NB4 (cell line): ENCODE measurements around the gene RAP1GAP2.

Source experiments
- MAX ChIP-seq: IDR thresholded peaks from 2 replicates; pipeline ENCODE4 v1.6.1; 2011; ENCODE audit warnings: low read depth, low read length
- TF ChIP-seq, protein P1 (sequence below): IDR thresholded peaks from one replicate; pipeline ENCODE4 v1.5.1; 2012; ENCODE audit warnings: low read depth, low read length

DNA sequence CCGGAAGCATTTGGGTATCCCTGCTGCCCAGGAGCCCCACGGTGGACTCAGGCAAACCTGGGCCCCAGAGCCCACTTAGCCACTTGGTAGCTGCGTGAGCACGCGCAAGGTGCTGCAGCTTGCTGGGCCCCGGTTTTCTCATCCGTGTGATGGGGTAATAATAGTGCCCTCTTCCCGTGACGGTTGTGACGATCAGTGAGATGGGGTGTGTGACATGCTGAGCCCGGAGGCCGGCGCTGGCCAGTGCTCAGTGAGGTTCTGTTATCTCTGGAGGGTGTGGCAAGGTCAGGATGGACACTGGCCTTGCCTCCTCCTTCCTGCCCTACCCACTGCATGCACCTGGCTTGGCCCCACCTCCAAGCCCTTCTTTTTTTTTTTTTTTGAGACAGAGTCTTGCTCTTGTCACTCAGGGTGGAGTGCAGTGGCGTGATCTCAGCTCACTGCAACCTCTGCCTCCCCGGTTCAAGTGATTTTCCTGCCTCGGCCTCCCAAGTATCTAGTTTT is 82.6 kb downstream of the RAP1GAP2 start:
- TF ChIP-seq, protein P1, sequence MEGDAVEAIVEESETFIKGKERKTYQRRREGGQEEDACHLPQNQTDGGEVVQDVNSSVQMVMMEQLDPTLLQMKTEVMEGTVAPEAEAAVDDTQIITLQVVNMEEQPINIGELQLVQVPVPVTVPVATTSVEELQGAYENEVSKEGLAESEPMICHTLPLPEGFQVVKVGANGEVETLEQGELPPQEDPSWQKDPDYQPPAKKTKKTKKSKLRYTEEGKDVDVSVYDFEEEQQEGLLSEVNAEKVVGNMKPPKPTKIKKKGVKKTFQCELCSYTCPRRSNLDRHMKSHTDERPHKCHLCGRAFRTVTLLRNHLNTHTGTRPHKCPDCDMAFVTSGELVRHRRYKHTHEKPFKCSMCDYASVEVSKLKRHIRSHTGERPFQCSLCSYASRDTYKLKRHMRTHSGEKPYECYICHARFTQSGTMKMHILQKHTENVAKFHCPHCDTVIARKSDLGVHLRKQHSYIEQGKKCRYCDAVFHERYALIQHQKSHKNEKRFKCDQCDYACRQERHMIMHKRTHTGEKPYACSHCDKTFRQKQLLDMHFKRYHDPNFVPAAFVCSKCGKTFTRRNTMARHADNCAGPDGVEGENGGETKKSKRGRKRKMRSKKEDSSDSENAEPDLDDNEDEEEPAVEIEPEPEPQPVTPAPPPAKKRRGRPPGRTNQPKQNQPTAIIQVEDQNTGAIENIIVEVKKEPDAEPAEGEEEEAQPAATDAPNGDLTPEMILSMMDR = no peak
- no peak for TF ChIP-seq MAX
